GM12872 (cell line): ENCODE results near the gene MUC6.

ENCODE experiments used
- TF ChIP-seq, protein P1 (sequence below): IDR thresholded peaks from 3 replicates; pipeline ENCODE4 v1.5.1; 2011; ENCODE audit warnings: low read depth, mild to moderate bottlenecking, low read length, moderate library complexity; ENCODE audit not compliant: insufficient read depth

The MUC6 gene

DNA sequence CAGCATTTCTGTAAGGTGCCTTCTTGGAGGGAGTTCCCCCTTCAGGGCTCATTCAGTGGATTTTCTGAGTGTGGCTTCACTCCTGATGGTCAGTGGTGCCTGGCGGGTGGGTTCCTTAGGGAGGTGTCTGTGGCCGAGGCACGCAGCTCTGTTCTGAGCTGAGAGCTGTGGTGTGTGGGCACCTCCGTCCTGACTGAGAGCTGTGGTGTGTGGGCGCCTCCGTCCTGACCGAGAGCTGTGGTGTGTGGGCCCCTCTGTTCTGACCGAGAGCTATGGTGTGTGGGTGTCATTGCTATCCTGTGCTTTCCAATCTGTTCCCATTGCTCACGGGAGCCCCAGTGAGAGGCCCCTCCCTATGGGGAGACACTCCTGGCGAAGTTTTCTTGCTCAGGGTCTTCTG is 39.8 kb downstream of the MUC6 start:
- TF ChIP-seq, protein P1, sequence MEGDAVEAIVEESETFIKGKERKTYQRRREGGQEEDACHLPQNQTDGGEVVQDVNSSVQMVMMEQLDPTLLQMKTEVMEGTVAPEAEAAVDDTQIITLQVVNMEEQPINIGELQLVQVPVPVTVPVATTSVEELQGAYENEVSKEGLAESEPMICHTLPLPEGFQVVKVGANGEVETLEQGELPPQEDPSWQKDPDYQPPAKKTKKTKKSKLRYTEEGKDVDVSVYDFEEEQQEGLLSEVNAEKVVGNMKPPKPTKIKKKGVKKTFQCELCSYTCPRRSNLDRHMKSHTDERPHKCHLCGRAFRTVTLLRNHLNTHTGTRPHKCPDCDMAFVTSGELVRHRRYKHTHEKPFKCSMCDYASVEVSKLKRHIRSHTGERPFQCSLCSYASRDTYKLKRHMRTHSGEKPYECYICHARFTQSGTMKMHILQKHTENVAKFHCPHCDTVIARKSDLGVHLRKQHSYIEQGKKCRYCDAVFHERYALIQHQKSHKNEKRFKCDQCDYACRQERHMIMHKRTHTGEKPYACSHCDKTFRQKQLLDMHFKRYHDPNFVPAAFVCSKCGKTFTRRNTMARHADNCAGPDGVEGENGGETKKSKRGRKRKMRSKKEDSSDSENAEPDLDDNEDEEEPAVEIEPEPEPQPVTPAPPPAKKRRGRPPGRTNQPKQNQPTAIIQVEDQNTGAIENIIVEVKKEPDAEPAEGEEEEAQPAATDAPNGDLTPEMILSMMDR = no peak

DNA sequence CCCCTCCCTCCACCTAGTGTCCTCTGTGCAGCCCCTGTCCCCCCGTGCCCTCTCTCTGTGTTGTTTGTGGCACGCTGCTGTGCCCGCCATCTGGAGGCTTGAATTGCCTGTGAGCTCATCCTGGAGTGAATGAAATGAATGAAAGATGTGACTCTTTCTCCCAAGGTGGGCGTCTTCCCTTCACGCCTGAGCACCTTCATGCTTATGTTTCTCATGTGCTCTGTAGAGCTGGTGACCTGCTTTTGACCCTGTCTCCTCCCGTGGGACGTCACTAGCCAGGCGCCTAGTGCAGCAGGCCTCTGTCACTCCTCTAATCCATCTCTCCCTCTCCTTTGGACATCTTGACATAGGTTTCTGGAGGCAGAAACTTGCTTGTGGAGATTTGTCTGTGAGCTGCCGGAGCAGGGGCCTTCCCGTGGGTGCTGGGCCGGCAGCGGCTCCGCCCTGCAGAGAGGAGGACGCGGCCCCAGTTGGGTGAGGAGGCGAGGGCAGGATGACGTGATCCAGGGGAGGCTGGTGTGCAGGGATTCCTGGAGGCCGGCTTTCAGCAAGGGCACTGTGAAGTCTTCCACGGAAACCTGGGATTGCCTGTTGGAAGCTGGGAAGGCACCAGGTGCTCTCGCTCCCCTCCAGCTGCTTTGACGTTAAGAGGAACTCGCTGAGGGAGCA is 40.6 kb downstream of the MUC6 start:
- TF ChIP-seq, protein P1 = no peak

DNA sequence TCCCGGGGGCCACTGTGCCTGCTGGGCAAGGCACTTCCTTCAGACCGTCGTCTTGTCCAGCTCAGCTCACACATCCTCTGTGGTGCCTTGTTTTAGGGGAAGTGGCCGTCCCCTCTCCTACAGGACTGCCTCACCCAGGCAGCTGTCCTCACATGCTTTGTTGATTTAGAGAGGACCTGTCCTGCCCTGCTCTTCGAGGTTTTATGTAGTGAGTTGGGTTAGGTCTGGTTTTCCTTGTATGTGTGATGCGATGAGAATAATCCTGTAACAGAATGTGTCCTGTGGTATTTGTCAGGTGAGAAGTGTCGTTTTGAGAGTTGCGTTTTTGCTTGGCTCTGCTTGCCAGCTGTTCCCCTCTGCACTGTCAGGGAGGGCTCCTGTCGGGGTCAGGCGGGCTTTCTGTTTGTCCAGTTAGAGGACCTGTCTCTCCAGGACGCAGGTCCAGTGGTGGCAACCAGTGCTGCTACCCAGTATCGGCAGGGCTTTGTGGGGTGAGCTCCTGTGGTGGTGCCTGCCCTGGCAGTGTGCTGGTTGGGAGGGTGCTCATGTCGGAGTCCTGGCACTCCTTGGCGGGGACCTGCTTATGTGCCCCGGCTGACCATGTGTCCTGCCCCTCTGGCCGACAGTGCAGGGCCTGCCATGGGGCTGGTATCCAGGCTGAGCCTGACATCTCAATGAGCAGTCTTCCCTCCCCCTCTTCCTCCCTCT is 41.3 kb downstream of the MUC6 start:
- TF ChIP-seq, protein P1 = no peak

DNA sequence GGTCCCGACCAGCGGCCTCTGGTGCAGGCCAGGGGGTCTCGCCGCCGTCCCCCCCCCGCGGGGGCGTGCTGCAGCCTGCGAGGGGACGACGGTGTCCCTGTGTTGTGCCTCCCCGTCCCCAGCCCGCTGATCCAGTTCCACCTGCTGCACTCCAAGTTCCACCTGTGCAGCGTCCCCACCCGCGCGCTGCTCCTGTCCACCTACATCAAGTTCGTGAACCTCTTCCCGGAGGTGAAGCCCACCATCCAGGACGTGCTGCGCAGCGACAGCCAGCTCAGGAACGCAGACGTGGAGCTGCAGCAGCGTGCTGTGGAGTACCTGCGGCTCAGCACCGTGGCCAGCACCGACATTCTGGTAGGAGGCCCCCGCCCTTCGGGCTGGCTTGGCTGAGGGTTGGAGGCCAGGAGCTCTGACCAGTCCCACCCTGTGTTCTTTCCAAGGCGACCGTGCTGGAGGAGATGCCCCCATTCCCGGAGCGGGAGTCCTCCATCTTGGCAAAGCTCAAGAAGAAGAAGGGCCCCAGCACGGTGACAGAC is 42.8 kb downstream of the MUC6 start:
- TF ChIP-seq, protein P1 = no peak

DNA sequence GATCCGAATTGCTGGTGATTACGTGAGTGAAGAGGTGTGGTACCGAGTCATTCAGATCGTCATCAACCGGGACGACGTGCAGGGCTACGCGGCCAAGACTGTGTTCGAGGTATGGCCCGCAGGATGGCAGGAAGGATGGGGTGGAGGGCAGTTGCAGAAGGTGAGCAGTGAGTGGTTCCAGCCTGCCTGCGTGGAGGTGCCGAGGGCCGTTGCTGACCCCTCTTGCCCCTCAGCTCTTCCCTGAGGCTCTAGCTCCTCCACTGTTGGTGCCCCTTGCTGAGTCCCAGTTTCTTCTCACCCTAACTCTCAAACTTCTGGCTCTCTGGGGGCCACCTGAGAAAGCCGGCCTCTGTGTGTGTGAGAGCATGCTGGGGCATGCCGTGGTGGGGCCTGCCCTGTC is 43.9 kb downstream of the MUC6 start:
- TF ChIP-seq, protein P1 = no peak

DNA sequence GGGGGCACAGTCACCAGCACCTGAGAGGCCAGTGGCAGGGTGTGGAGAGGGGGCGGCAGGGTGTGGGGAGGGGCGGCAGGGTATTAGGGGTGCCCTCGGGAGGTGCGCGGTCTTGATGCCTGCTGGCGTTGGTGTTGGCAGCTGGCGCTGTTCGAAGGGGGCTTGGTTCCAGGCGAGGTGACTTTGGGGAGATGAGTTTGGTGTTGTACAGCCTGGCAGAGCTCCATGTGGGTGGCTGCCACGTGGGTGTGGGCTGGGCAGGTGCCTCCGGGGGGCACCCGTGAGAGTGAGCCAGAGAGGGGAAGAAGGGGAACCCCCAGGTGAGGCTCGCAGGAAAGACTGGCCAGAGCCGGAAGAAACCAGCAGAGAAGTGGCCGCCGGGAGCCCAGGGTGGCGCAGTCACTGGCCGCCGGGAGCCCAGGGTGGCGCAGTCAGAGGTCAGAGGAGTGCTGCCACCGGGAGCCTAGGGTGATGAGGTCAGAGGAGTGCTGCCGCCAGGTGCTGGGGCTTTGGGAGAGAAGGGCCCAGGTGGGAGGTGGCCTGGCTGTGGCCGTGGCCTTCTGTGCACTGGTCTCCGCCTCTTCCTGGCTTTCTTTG is 44.7 kb downstream of the MUC6 start:
- TF ChIP-seq, protein P1 = no peak

DNA sequence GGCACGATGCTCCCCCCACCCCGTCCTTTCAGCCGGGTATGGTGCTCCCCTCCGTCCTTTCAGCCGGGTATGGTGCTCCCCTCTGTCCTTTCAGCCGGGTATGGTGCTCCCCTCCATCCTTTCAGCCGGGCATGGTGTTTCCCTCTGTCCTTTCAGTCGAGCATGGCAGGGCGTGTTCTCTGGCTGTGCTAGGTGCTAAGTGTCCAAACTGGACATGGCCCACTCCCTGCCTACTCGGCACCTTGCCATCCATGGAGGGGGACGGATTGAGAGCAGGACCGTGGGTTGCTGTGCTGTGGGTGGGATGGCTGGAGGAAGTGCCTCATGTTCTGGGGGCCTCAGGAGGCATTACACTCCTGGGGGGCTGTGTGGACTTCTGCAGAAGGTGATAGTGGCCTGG is 45.5 kb downstream of the MUC6 start:
- TF ChIP-seq, protein P1 = no peak
